GM23338 (cell line): ENCODE measurements around the gene CTNNA3. TPM values are rescaled to one million over a fixed set of nuclear protein-coding genes. Genes with fewer than 3 reads are reported as not detected.

Experiments used
- ATAC-seq: fragments of 200-7000 bp; cut with Tn5 transposase; 3 replicates; pipeline ENCODE4 v1.9.1; 2020
- DNase-seq: peaks from one replicate; pipeline ENCODE4 v3.0.0-alpha.2; 2015; ENCODE audit warnings: low spot score
- H2AFZ ChIP-seq: fragments of 200-600 bp; sonication (generic); 2 replicates; pipeline ENCODE4 v1.8.0; 2016; ENCODE audit warnings: antibody characterized with exemption, mild to moderate bottlenecking, moderate library complexity
- H3F3A ChIP-seq: fragments of 200-600 bp; sonication (generic); replicated peaks from 2 replicates; pipeline ENCODE4 v1.8.0; 2017; ENCODE audit warnings: antibody characterized with exemption, mixed run types, low read depth
- H3K27ac ChIP-seq: fragments of 200-600 bp; sonication (generic); 2 replicates; pipeline ENCODE4 v1.6.1; 2016; ENCODE audit warnings: low read depth
- H3K27me3 ChIP-seq: fragments of 200-600 bp; sonication (generic); 2 replicates; pipeline ENCODE4 v1.8.0; 2016; ENCODE audit warnings: mild to moderate bottlenecking, mixed run types, moderate library complexity; ENCODE audit not compliant: insufficient read depth
- H3K36me3 ChIP-seq: fragments of 200-600 bp; sonication (generic); 2 replicates; pipeline ENCODE4 v1.8.0; 2016; ENCODE audit warnings: mild to moderate bottlenecking; ENCODE audit not compliant: insufficient read depth
- H3K4me1 ChIP-seq: fragments of 200-600 bp; sonication (generic); 2 replicates; pipeline ENCODE4 v1.8.0; 2016; ENCODE audit warnings: mild to moderate bottlenecking, moderate library complexity; ENCODE audit not compliant: insufficient read depth
- H3K4me2 ChIP-seq: fragments of 200-600 bp; sonication (generic); 2 replicates; pipeline ENCODE4 v1.7.1; 2017; ENCODE audit warnings: mixed run types
- H3K4me3 ChIP-seq: fragments of 200-600 bp; sonication (generic); 2 replicates; pipeline ENCODE4 v1.6.1; 2016; ENCODE audit warnings: mixed run types
- H3K79me2 ChIP-seq: fragments of 200-600 bp; sonication (generic); replicated peaks from 2 replicates; pipeline ENCODE4 v1.8.0; 2017; ENCODE audit warnings: mild to moderate bottlenecking; ENCODE audit not compliant: insufficient read depth
- H3K9me2 ChIP-seq: fragments of 200-600 bp; sonication (generic); 2 replicates; pipeline ENCODE4 v1.8.0; 2017; ENCODE audit not compliant: insufficient read depth
- H4K20me1 ChIP-seq: fragments of 200-600 bp; sonication (generic); replicated peaks from 2 replicates; pipeline ENCODE4 v1.8.0; 2017; ENCODE audit warnings: mild to moderate bottlenecking; ENCODE audit not compliant: insufficient read depth
- H3K27ac Mint-ChIP-seq: 2 replicates; pipeline ENCODE4 v1.8.0; 2020; ENCODE audit warnings: inconsistent platforms, mild to moderate bottlenecking, moderate library complexity, mixed read lengths
- H3K27me3 Mint-ChIP-seq: 3 replicates; pipeline ENCODE4 v1.8.0; 2022; ENCODE audit warnings: low read depth, mild to moderate bottlenecking, moderate library complexity, mixed read lengths, inconsistent platforms; ENCODE audit not compliant: insufficient read depth, poor library complexity
- H3K36me3 Mint-ChIP-seq: 3 replicates; pipeline ENCODE4 v1.8.0; 2021; ENCODE audit warnings: low read depth, mild to moderate bottlenecking, inconsistent platforms, moderate library complexity, mixed read lengths
- H3K4me1 Mint-ChIP-seq: 3 replicates; pipeline ENCODE4 v1.8.0; 2020; ENCODE audit warnings: mild to moderate bottlenecking, inconsistent platforms, mixed read lengths
- H3K4me3 Mint-ChIP-seq: 3 replicates; pipeline ENCODE4 v1.8.0; 2021; ENCODE audit warnings: moderate library complexity, mild to moderate bottlenecking, inconsistent platforms, mixed read lengths
- H3K9me3 Mint-ChIP-seq: 3 replicates; pipeline ENCODE4 v1.8.0; 2020; ENCODE audit warnings: moderate library complexity, mild to moderate bottlenecking, inconsistent platforms, mixed read lengths
- CREB1 ChIP-seq: fragments of 250-450 bp; sonication (Bioruptor Pico); IDR thresholded peaks from 2 replicates; pipeline ENCODE4 v1.5.0; 2020; ENCODE audit warnings: low read depth, mild to moderate bottlenecking, moderate library complexity
- EZH2 ChIP-seq: fragments of 200-600 bp; sonication (generic); IDR thresholded peaks from one replicate; pipeline ENCODE4 v1.8.0; 2017; ENCODE audit warnings: antibody characterized with exemption, mild to moderate bottlenecking, low read depth; ENCODE audit not compliant: unreplicated experiment
- EZH2phosphoT487 ChIP-seq: fragments of 200-600 bp; sonication (generic); IDR thresholded peaks from one replicate; pipeline ENCODE4 v1.8.1; 2018; ENCODE audit warnings: antibody characterized with exemption; ENCODE audit not compliant: unreplicated experiment
- JUNB ChIP-seq: IDR thresholded peaks from one replicate; pipeline ENCODE4 v1.6.1; 2016; ENCODE audit warnings: antibody characterized with exemption; ENCODE audit not compliant: unreplicated experiment
- NANOG ChIP-seq: IDR thresholded peaks from 2 replicates; pipeline ENCODE4 v1.6.1; 2016; ENCODE audit warnings: antibody characterized with exemption, borderline replicate concordance
- POLR2AphosphoS5 ChIP-seq: IDR thresholded peaks from 2 replicates; pipeline ENCODE4 v1.6.1; 2016; ENCODE audit warnings: antibody characterized with exemption, low read depth
- STAT1 ChIP-seq: IDR thresholded peaks from one replicate; pipeline ENCODE4 v1.6.1; 2016; ENCODE audit warnings: antibody characterized with exemption; ENCODE audit not compliant: unreplicated experiment
- ZNF114 ChIP-seq: fragments of 250-450 bp; sonication (Bioruptor Pico); IDR thresholded peaks from 2 replicates; pipeline ENCODE4 v1.5.0; 2020; ENCODE audit warnings: mild to moderate bottlenecking, moderate library complexity
- ZNF331 ChIP-seq: fragments of 250-450 bp; sonication (Bioruptor Pico); IDR thresholded peaks from 2 replicates; pipeline ENCODE4 v1.5.0; 2020; ENCODE audit warnings: low read depth, mild to moderate bottlenecking, moderate library complexity
- ZNF462 ChIP-seq: fragments of 250-450 bp; sonication (Bioruptor Pico); IDR thresholded peaks from 2 replicates; pipeline ENCODE4 v1.5.0; 2020; ENCODE audit warnings: mild to moderate bottlenecking, moderate library complexity
- polyA plus RNA-seq: library from polyadenylated mRNA; unstranded; fragments of >200 nt; fragmentation: Nextera tagmentation; extraction: Ambion mirVana; gene quantifications from 2 replicates; pipeline ENCODE4 v1.2.1, GENCODE V29; 2016
- total RNA-seq: library from RNA; depleted of rRNA; stranded (reverse); fragments of >200 nt; shearing (Covaris generic); gene quantifications from 2 replicates; pipeline ENCODE4 v1.2.3, GENCODE V29; 2014
- TF ChIP-seq, protein P1 (sequence below), 2 experiments: fragments of 200-600 bp in 1 of 2; sonication (generic) in 1 of 2; conservative IDR thresholded peaks; 2 replicates each; pipeline versions ENCODE4 v1.5.1 to v1.6.1; 2016 to 2017; ENCODE audit warnings: antibody characterized with exemption in 2 of 2, low read depth in 2 of 2, mild to moderate bottlenecking in 2 of 2, moderate library complexity in 1 of 2
- TF ChIP-seq, protein P2 (sequence below): IDR thresholded peaks from 2 replicates; pipeline ENCODE4 v1.6.1; 2016; ENCODE audit warnings: antibody characterized with exemption
- TF ChIP-seq, protein P3 (sequence below): IDR thresholded peaks from one replicate; pipeline ENCODE4 v1.6.1; 2018; ENCODE audit warnings: antibody characterized with exemption; ENCODE audit not compliant: unreplicated experiment

CTNNA3 gene
- total and polyA plus RNA-seq, 2 experiments from 2014 or later = 0.71 to 3.3 TPM

DNA sequence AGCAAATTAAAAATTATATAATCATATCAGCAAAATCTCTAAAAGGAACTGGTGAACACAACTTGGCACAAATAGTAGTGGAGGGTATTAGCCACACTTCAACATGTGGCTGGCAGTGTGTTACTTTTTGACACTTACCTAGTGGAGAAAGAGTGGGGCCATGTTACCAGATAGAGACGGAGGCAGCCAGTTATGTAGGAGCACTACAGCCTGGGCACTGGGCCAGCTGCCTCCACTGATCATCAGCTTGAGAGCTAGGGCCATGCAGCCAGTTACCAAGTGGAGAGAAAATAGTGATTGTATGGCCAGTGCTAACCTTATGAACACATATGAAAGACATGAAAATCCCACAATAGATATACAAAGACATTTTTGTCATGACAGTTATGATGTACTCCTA lies 243.1 kb downstream of the CTNNA3 start:
- H3K9me2 ChIP-seq = 0 out of 2 replicates have a peak, but pooled peaks cover 3% of the 10 kb centered on the region
- Mint-ChIP-seq H3K4me3 (no peak overlapping the region), H3K27ac (no peak overlapping the region), H3K36me3 (no peaks in the 10 kb centered on the region; the same call in 2 of the 3 replicates), H3K9me3 (peaks cover 11% of the 10 kb centered on the region; the same call in 2 of the 3 replicates), H3K4me1 (no peaks in the 10 kb centered on the region), H3K27me3 (peaks cover 2% of the 10 kb centered on the region)
- H3K4me1 ChIP-seq = no peaks in the 10 kb centered on the region
- H3K27me3 ChIP-seq = no peaks in the 10 kb centered on the region
- no peak overlapping the region for H3K27ac ChIP-seq
- TF ChIP-seq NANOG (no peak), EZH2phosphoT487 (no peak), JUNB (no peak), STAT1 (no peak), ZNF114 (CRISPR knock-in tag) (no peak), EZH2 (no peak), ZNF331 (no peak), POLR2AphosphoS5 (no peak), ZNF462 (no peak), CREB1 (no peak)
- TF ChIP-seq, protein P1, sequence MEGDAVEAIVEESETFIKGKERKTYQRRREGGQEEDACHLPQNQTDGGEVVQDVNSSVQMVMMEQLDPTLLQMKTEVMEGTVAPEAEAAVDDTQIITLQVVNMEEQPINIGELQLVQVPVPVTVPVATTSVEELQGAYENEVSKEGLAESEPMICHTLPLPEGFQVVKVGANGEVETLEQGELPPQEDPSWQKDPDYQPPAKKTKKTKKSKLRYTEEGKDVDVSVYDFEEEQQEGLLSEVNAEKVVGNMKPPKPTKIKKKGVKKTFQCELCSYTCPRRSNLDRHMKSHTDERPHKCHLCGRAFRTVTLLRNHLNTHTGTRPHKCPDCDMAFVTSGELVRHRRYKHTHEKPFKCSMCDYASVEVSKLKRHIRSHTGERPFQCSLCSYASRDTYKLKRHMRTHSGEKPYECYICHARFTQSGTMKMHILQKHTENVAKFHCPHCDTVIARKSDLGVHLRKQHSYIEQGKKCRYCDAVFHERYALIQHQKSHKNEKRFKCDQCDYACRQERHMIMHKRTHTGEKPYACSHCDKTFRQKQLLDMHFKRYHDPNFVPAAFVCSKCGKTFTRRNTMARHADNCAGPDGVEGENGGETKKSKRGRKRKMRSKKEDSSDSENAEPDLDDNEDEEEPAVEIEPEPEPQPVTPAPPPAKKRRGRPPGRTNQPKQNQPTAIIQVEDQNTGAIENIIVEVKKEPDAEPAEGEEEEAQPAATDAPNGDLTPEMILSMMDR (conservative IDR thresholded peaks at IDR 0.05; ENCODE audit: low read depth in 2 of 2) = no peak
- TF ChIP-seq, protein P2, sequence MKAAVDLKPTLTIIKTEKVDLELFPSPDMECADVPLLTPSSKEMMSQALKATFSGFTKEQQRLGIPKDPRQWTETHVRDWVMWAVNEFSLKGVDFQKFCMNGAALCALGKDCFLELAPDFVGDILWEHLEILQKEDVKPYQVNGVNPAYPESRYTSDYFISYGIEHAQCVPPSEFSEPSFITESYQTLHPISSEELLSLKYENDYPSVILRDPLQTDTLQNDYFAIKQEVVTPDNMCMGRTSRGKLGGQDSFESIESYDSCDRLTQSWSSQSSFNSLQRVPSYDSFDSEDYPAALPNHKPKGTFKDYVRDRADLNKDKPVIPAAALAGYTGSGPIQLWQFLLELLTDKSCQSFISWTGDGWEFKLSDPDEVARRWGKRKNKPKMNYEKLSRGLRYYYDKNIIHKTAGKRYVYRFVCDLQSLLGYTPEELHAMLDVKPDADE = no peak
- TF ChIP-seq, protein P3, sequence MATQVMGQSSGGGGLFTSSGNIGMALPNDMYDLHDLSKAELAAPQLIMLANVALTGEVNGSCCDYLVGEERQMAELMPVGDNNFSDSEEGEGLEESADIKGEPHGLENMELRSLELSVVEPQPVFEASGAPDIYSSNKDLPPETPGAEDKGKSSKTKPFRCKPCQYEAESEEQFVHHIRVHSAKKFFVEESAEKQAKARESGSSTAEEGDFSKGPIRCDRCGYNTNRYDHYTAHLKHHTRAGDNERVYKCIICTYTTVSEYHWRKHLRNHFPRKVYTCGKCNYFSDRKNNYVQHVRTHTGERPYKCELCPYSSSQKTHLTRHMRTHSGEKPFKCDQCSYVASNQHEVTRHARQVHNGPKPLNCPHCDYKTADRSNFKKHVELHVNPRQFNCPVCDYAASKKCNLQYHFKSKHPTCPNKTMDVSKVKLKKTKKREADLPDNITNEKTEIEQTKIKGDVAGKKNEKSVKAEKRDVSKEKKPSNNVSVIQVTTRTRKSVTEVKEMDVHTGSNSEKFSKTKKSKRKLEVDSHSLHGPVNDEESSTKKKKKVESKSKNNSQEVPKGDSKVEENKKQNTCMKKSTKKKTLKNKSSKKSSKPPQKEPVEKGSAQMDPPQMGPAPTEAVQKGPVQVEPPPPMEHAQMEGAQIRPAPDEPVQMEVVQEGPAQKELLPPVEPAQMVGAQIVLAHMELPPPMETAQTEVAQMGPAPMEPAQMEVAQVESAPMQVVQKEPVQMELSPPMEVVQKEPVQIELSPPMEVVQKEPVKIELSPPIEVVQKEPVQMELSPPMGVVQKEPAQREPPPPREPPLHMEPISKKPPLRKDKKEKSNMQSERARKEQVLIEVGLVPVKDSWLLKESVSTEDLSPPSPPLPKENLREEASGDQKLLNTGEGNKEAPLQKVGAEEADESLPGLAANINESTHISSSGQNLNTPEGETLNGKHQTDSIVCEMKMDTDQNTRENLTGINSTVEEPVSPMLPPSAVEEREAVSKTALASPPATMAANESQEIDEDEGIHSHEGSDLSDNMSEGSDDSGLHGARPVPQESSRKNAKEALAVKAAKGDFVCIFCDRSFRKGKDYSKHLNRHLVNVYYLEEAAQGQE = no peak
- no peaks in the 10 kb centered on the region for H4K20me1 ChIP-seq
- no peaks in the 10 kb centered on the region for H3F3A ChIP-seq
- no peaks in the 10 kb centered on the region for H3K79me2 ChIP-seq
- H3K36me3 ChIP-seq = no peaks in the 10 kb centered on the region
- no peak for ATAC-seq
- DNase-seq = no peak
- H2AFZ ChIP-seq = no peak overlapping the region
- no peak overlapping the region for H3K4me3 ChIP-seq
- H3K4me2 ChIP-seq = no peak overlapping the region
